ENCODE measurements around the gene OR2D3. TPM values are rescaled to one million over a fixed set of nuclear protein-coding genes. Genes with fewer than 3 reads are reported as not detected.
A peak's percentile ranks its signal among the peaks of the same experiment; 100 is the strongest.

Gene OR2D3
- total and polyA plus RNA-seq, 9 of the 15 experiments (the other 6 are each of a cell fraction or from before 2014, with no cell fraction given): 0.42 TPM; not detected in 8

DNA sequence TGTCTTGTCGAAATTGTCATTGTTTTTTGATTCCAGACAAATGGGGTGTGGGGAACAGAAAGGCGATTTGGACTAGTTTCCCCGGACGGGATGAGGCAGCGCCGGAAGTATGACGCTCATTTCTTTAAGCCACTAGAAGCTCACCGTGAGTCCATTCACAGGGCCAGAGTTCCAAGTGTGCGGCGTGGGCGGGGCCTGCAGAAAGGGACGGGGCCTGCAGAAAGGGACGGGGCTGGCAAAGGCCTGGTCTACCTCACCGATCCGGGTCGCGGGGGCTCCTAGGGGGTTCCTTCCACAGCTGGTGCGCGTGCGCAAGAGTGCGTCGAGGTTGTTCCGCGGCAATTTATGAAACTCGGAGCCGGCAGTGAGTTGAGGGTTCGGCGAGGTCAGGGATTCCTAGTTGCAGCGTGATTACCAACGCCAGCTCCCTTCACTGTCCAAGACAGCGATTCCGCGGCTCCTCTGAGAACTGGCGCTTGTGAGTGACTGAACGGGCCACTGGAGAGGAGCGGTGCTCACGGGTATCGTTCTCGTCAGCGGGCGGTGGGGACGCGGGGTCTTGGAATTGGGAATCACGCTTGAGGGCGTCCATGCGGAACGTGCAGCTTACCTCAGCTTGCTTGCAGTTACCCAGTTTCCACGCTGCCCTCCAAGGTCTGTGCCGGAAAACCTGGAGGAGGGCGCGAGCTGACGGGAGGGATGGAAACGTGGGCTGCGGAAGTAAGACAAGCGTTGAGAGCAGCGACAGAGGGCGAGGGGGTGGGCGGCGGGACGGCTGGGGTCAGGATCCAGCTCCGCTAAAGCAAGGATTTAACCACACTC lies 5.6 kb downstream of the OR2D3 start, which contains the start of gene ZNF215 (continued):
- no peak for TF ChIP-seq PCBP1 (IDR thresholded peaks at IDR 0.05; ENCODE audit: low read depth, low read length, poor library complexity, severe bottlenecking)
- TF ChIP-seq FOS (IDR thresholded peaks at IDR 0.05; ENCODE audit: extremely low read depth, insufficient read length): no peak
- no peak for TF ChIP-seq TAL1 (IDR thresholded peaks at IDR 0.05)
- TF ChIP-seq RHOXF2B (CRISPR knock-in tag; conservative IDR thresholded peaks at IDR 0.05): no peak
- TF ChIP-seq DACH1 (IDR thresholded peaks at IDR 0.05; ENCODE audit: partially characterized antibody): no peak
- no peak for TF ChIP-seq MCM5 (IDR thresholded peaks at IDR 0.05; ENCODE audit: low read depth)
- no peak for TF ChIP-seq ETS2 (tag; IDR thresholded peaks at IDR 0.05; ENCODE audit: borderline replicate concordance, poor library complexity, severe bottlenecking)
- peak; percentile 80 for TF ChIP-seq EGR1 (conservative IDR thresholded peaks at IDR 0.05)
- TF ChIP-seq LCOR (CRISPR knock-in tag; IDR thresholded peaks at IDR 0.05): no peak
- TF ChIP-seq, protein P1, sequence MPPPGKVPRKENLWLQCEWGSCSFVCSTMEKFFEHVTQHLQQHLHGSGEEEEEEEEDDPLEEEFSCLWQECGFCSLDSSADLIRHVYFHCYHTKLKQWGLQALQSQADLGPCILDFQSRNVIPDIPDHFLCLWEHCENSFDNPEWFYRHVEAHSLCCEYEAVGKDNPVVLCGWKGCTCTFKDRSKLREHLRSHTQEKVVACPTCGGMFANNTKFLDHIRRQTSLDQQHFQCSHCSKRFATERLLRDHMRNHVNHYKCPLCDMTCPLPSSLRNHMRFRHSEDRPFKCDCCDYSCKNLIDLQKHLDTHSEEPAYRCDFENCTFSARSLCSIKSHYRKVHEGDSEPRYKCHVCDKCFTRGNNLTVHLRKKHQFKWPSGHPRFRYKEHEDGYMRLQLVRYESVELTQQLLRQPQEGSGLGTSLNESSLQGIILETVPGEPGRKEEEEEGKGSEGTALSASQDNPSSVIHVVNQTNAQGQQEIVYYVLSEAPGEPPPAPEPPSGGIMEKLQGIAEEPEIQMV (tag; conservative IDR thresholded peaks at IDR 0.05; ENCODE audit: low read depth): no peak
- no peak for TF ChIP-seq PURB (CRISPR knock-in tag; IDR thresholded peaks at IDR 0.05; ENCODE audit: low read depth)
- TF ChIP-seq, protein P2, sequence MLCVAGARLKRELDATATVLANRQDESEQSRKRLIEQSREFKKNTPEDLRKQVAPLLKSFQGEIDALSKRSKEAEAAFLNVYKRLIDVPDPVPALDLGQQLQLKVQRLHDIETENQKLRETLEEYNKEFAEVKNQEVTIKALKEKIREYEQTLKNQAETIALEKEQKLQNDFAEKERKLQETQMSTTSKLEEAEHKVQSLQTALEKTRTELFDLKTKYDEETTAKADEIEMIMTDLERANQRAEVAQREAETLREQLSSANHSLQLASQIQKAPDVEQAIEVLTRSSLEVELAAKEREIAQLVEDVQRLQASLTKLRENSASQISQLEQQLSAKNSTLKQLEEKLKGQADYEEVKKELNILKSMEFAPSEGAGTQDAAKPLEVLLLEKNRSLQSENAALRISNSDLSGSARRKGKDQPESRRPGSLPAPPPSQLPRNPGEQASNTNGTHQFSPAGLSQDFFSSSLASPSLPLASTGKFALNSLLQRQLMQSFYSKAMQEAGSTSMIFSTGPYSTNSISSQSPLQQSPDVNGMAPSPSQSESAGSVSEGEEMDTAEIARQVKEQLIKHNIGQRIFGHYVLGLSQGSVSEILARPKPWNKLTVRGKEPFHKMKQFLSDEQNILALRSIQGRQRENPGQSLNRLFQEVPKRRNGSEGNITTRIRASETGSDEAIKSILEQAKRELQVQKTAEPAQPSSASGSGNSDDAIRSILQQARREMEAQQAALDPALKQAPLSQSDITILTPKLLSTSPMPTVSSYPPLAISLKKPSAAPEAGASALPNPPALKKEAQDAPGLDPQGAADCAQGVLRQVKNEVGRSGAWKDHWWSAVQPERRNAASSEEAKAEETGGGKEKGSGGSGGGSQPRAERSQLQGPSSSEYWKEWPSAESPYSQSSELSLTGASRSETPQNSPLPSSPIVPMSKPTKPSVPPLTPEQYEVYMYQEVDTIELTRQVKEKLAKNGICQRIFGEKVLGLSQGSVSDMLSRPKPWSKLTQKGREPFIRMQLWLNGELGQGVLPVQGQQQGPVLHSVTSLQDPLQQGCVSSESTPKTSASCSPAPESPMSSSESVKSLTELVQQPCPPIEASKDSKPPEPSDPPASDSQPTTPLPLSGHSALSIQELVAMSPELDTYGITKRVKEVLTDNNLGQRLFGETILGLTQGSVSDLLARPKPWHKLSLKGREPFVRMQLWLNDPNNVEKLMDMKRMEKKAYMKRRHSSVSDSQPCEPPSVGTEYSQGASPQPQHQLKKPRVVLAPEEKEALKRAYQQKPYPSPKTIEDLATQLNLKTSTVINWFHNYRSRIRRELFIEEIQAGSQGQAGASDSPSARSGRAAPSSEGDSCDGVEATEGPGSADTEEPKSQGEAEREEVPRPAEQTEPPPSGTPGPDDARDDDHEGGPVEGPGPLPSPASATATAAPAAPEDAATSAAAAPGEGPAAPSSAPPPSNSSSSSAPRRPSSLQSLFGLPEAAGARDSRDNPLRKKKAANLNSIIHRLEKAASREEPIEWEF (CRISPR knock-in tag; IDR thresholded peaks at IDR 0.05): no peak
- no peak for TF ChIP-seq KAT2B (IDR thresholded peaks at IDR 0.05; ENCODE audit: low read depth, low read length)
- TF ChIP-seq ZNF668 (CRISPR knock-in tag; IDR thresholded peaks at IDR 0.05): no peak
- TF ChIP-seq KHSRP (IDR thresholded peaks at IDR 0.05): no peak
- TF ChIP-seq ASH1L (IDR thresholded peaks at IDR 0.05; ENCODE audit: borderline replicate concordance, low read depth, partially characterized antibody): no peak
- no peak for TF ChIP-seq SIRT6 (IDR thresholded peaks at IDR 0.05; ENCODE audit: low read depth, low read length)
- no peak for TF ChIP-seq STAT5B (CRISPR knock-in tag; IDR thresholded peaks at IDR 0.05)
- no peak for TF ChIP-seq SMAD2 (IDR thresholded peaks at IDR 0.05; ENCODE audit: low read depth, low read length)
- TF ChIP-seq, protein P3, sequence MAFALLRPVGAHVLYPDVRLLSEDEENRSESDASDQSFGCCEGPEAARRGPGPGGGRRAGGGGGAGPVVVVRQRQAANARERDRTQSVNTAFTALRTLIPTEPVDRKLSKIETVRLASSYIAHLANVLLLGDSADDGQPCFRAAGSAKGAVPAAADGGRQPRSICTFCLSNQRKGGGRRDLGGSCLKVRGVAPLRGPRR (CRISPR knock-in tag; IDR thresholded peaks at IDR 0.05): no peak
- no peak for TF ChIP-seq HMG20B (CRISPR knock-in tag; IDR thresholded peaks at IDR 0.05)
- no peak for TF ChIP-seq ZNF785 (CRISPR knock-in tag; IDR thresholded peaks at IDR 0.05)
- TF ChIP-seq KLF1 (tag; IDR thresholded peaks at IDR 0.05): no peak
- no peak for TF ChIP-seq SIN3B (IDR thresholded peaks at IDR 0.05; ENCODE audit: low read depth)
